Measurements from ENCODE around the gene FCN3. TPM values are rescaled to one million over a fixed set of nuclear protein-coding genes. Genes with fewer than 3 reads are reported as not detected.

FCN3 gene
- total and polyA plus RNA-seq, 2 donors (not counting 3 experiments of a cell fraction or from before 2014, with no cell fraction given): 0.15 TPM; not detected in 1

- DNase-seq (ENCODE audit: low read depth, low spot score): no peak
- FAIRE-seq: no peak
- H3K79me2 ChIP-seq (ENCODE audit: control insufficient read depth, insufficient read depth, low read length): peaks cover 5% of the 10 kb centered on the region
- H3K9ac ChIP-seq (replicated peaks; ENCODE audit: extremely low read depth, insufficient read depth, low read length): no peak overlapping the region
- dilution Hi-C loops (cut with MboI; ENCODE audit: extremely low pct_ligation_motif_present, low sequenced_read_pairs): no loop called here
- intact Hi-C loops (cut with micrococcal nuclease): loop anchor here (5.0 to 10.0 kb wide), 3 partner anchors 71 to 351 kb away; partner anchors contain the start of gene TMEM222
- H3K9me3 ChIP-seq (replicated peaks; ENCODE audit: control insufficient read depth, insufficient read depth, low read length): no peaks in the 10 kb centered on the region
- no peak overlapping the region for H3K27ac ChIP-seq (ENCODE audit: insufficient read depth, low read depth, low read length)
- H3K9me1 ChIP-seq (replicated peaks; ENCODE audit: control insufficient read depth, extremely low read depth, insufficient read depth, low read length): no peaks in the 10 kb centered on the region
- POLR2A ChIA-PET: no interaction called here
- TF ChIP-seq, protein P1, sequence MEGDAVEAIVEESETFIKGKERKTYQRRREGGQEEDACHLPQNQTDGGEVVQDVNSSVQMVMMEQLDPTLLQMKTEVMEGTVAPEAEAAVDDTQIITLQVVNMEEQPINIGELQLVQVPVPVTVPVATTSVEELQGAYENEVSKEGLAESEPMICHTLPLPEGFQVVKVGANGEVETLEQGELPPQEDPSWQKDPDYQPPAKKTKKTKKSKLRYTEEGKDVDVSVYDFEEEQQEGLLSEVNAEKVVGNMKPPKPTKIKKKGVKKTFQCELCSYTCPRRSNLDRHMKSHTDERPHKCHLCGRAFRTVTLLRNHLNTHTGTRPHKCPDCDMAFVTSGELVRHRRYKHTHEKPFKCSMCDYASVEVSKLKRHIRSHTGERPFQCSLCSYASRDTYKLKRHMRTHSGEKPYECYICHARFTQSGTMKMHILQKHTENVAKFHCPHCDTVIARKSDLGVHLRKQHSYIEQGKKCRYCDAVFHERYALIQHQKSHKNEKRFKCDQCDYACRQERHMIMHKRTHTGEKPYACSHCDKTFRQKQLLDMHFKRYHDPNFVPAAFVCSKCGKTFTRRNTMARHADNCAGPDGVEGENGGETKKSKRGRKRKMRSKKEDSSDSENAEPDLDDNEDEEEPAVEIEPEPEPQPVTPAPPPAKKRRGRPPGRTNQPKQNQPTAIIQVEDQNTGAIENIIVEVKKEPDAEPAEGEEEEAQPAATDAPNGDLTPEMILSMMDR (IDR thresholded peaks at IDR 0.05; ENCODE audit: extremely low read depth in 1 of 2, insufficient read depth in 1 of 2, low read depth in 1 of 2, low read length in 2 of 2): no peak
- no peak for TF ChIP-seq POLR2AphosphoS5 (IDR thresholded peaks at IDR 0.05; ENCODE audit: insufficient read depth, low read depth, low read length)
- no peak for TF ChIP-seq GATA2 (IDR thresholded peaks at IDR 0.05; ENCODE audit: insufficient read depth, insufficient read length, low read depth, low read length)
- TF ChIP-seq POLR2A (IDR thresholded peaks at IDR 0.05; ENCODE audit: low read depth, low read length): no peak
- no peak for TF ChIP-seq MYC (IDR thresholded peaks at IDR 0.05; ENCODE audit: low read depth, low read length)
- TF ChIP-seq FOS (IDR thresholded peaks at IDR 0.05; ENCODE audit: borderline replicate concordance, insufficient read depth, low read length): no peak
- no peak for TF ChIP-seq JUN (IDR thresholded peaks at IDR 0.05; ENCODE audit: borderline replicate concordance, insufficient read depth, insufficient read length, low read depth)
- TF ChIP-seq, protein P2, sequence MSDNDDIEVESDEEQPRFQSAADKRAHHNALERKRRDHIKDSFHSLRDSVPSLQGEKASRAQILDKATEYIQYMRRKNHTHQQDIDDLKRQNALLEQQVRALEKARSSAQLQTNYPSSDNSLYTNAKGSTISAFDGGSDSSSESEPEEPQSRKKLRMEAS (IDR thresholded peaks at IDR 0.05; ENCODE audit: insufficient read depth, insufficient read length): no peak
- TF ChIP-seq EZH2 (IDR thresholded peaks at IDR 0.05; ENCODE audit: borderline replicate concordance, low read depth, low read length, severe bottlenecking): no peak
- no peak overlapping the region for H2AFZ ChIP-seq (ENCODE audit: low read depth, low read length)
- H3K4me1 ChIP-seq (ENCODE audit: control insufficient read depth, extremely low read depth, insufficient read depth, low read length): peaks cover 18% of the 10 kb centered on the region
- CTCF ChIA-PET: interaction anchor here (1.0 to 6.6 kb wide), 7 partner anchors 27 to 349 kb away, joined by 3 to 275 read pairs (median 5); partner anchors contain the start of gene MAP3K6
- H3K4me2 ChIP-seq (ENCODE audit: insufficient read depth, low read length): no peak overlapping the region
- H3K4me3 ChIP-seq (replicated peaks in 1 of 3; ENCODE audit: insufficient read depth in 1 of 3, low read depth in 1 of 3, low read length in 3 of 3): no peak overlapping the region
- no peaks in the 10 kb centered on the region for H3K27me3 ChIP-seq (ENCODE audit: control insufficient read depth in 2 of 2, insufficient read depth in 2 of 2, low read length in 2 of 2)
- no peaks in the 10 kb centered on the region for H4K20me1 ChIP-seq (replicated peaks; ENCODE audit: control insufficient read depth, extremely low read depth, insufficient read depth, low read length)
- no peaks in the 10 kb centered on the region for H3K36me3 ChIP-seq (ENCODE audit: control insufficient read depth in 2 of 2, extremely low read depth in 1 of 2, insufficient read depth in 2 of 2, low read length in 2 of 2)
- BruUV-seq (replicated peaks): no TSS peak
Observed at GRCh38 chr1:27393641-27394281, 19.1 kb upstream of the FCN3 start.
